Measurements from ENCODE around the gene ST8SIA1.

The ST8SIA1 gene

GRCh38 chr12:22204391-22204790 lies 130.1 kb downstream of the ST8SIA1 start:
- no peaks in the 10 kb centered on the region for H3F3A ChIP-seq (ENCODE audit: insufficient read depth)

GRCh38 chr12:22202847-22203246 lies 131.7 kb downstream of the ST8SIA1 start:
- Histone ChIP-seq H3K36me3 (ENCODE audit: low read length) (no peaks in the 10 kb centered on the region), H3K79me2 (ENCODE audit: insufficient read depth, low read length) (no peaks in the 10 kb centered on the region), H2AFZ (ENCODE audit: low read depth, low read length, severe bottlenecking) (no peak overlapping the region), H3K4me3 (ENCODE audit: insufficient read depth, low read length, poor library complexity, severe bottlenecking) (no peak overlapping the region), H3K27ac (ENCODE audit: low read depth, low read length) (no peak overlapping the region), H3K9me3 (ENCODE audit: insufficient read depth, low read length) (no peaks in the 10 kb centered on the region), H3K4me2 (ENCODE audit: low read depth, low read length, poor library complexity, severe bottlenecking) (no peak overlapping the region), H3K9ac (ENCODE audit: low read length) (no peak overlapping the region), H3K9me2 (replicated peaks; ENCODE audit: insufficient read depth, low read length) (no peaks in the 10 kb centered on the region), H3F3A (ENCODE audit: insufficient read depth) (no peaks in the 10 kb centered on the region), H4K20me1 (ENCODE audit: low read depth, low read length) (no peaks in the 10 kb centered on the region), H3K27me3 (ENCODE audit: low read length) (no peaks in the 10 kb centered on the region)
- TF ChIP-seq EZH2phosphoT487 (conservative IDR thresholded peaks at IDR 0.05; ENCODE audit: low read length), result no peak
- TF ChIP-seq CTCF (IDR thresholded peaks at IDR 0.05; ENCODE audit: insufficient read depth, low read length, poor library complexity, severe bottlenecking), result no peak

More at GRCh38 chr12:22204391-22204790, 130.1 kb downstream of the ST8SIA1 start:
- no peaks in the 10 kb centered on the region for H3K79me2 ChIP-seq (ENCODE audit: insufficient read depth, low read length)
- no peaks in the 10 kb centered on the region for H3K27me3 ChIP-seq (ENCODE audit: low read length)
- H3K9me3 ChIP-seq (ENCODE audit: insufficient read depth, low read length), result no peaks in the 10 kb centered on the region
- H3K9me2 ChIP-seq (replicated peaks; ENCODE audit: insufficient read depth, low read length), result no peaks in the 10 kb centered on the region
- H4K20me1 ChIP-seq (ENCODE audit: low read depth, low read length), result no peaks in the 10 kb centered on the region
- no peak overlapping the region for H3K4me2 ChIP-seq (ENCODE audit: low read depth, low read length, poor library complexity, severe bottlenecking)
- H3K4me3 ChIP-seq (ENCODE audit: insufficient read depth, low read length, poor library complexity, severe bottlenecking), result no peak overlapping the region
- no peak for TF ChIP-seq EZH2phosphoT487 (conservative IDR thresholded peaks at IDR 0.05; ENCODE audit: low read length)
- TF ChIP-seq CTCF (IDR thresholded peaks at IDR 0.05; ENCODE audit: insufficient read depth, low read length, poor library complexity, severe bottlenecking), result no peak
- no peak overlapping the region for H2AFZ ChIP-seq (ENCODE audit: low read depth, low read length, severe bottlenecking)
- H3K36me3 ChIP-seq (ENCODE audit: low read length), result no peaks in the 10 kb centered on the region
- H3K27ac ChIP-seq (ENCODE audit: low read depth, low read length), result no peak overlapping the region
- H3K9ac ChIP-seq (ENCODE audit: low read length), result no peak overlapping the region

- TF ChIP-seq CTCF (IDR thresholded peaks at IDR 0.05; ENCODE audit: insufficient read depth, low read length, poor library complexity, severe bottlenecking), result no peak
- TF ChIP-seq EZH2phosphoT487 (conservative IDR thresholded peaks at IDR 0.05; ENCODE audit: low read length), result no peak
- Histone ChIP-seq H3K27me3 (ENCODE audit: low read length) (no peaks in the 10 kb centered on the region), H3K9me3 (ENCODE audit: insufficient read depth, low read length) (no peaks in the 10 kb centered on the region)
Measured at GRCh38 chr12:22201101-22201500, 133.4 kb downstream of the ST8SIA1 start.

More at GRCh38 chr12:22201101-22201500, 133.4 kb downstream of the ST8SIA1 start:
- Histone ChIP-seq H3K27ac (ENCODE audit: low read depth, low read length) (no peak overlapping the region), H3K36me3 (ENCODE audit: low read length) (no peaks in the 10 kb centered on the region), H3F3A (ENCODE audit: insufficient read depth) (no peaks in the 10 kb centered on the region), H2AFZ (ENCODE audit: low read depth, low read length, severe bottlenecking) (no peak overlapping the region), H3K4me3 (ENCODE audit: insufficient read depth, low read length, poor library complexity, severe bottlenecking) (no peak overlapping the region), H3K9ac (ENCODE audit: low read length) (no peak overlapping the region), H4K20me1 (ENCODE audit: low read depth, low read length) (no peaks in the 10 kb centered on the region), H3K4me2 (ENCODE audit: low read depth, low read length, poor library complexity, severe bottlenecking) (no peak overlapping the region), H3K79me2 (ENCODE audit: insufficient read depth, low read length) (no peaks in the 10 kb centered on the region), H3K9me2 (replicated peaks; ENCODE audit: insufficient read depth, low read length) (no peaks in the 10 kb centered on the region)

All from SU-DHL-6 (cell line).